ENCODE measurements around the gene POC5. TPM values are rescaled to one million over a fixed set of nuclear protein-coding genes. Genes with fewer than 3 reads are reported as not detected.

The POC5 gene
- total RNA-seq, 3 donors from 2014 or later (not counting 1 experiment from before 2014, with no cell fraction given): 12.4 to 16.6 (median 12.5) TPM

DNA sequence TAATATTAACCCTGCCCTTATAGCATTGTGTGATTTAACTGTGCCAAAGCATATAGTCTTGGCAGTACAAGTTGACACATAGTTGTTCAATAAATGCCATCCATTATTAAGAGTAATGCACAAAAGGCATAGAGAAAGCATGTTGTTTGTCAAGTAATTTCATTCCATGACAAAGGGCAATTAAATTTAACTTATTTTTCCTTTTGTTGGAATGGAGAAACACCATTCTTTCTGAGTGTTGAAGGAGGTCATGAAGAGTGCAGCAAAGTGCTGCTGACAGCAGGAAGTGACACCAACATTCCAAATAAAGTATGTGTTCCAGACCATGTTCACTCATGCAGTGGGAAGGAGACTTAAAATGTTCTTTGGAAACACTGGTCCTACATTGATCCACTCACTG is 76.8 kb downstream of the POC5 start:
- H3K27ac Mint-ChIP-seq: no peak overlapping the region
- Histone ChIP-seq H3K9me3 (ENCODE audit: control insufficient read depth, insufficient read depth, low read length) (no peaks in the 10 kb centered on the region), H3K27me3 (ENCODE audit: control insufficient read depth, insufficient read depth, low read length) (peaks cover 2% of the 10 kb centered on the region), H3K4me3 (ENCODE audit: low read length) (no peak overlapping the region), H3K36me3 (ENCODE audit: control insufficient read depth, insufficient read depth, low read length) (no peaks in the 10 kb centered on the region), H3K27ac (ENCODE audit: low read length) (no peak overlapping the region), H3K4me1 (ENCODE audit: control insufficient read depth, insufficient read depth, low read length) (no peaks in the 10 kb centered on the region)
- H3K4me1 Mint-ChIP-seq: no peaks in the 10 kb centered on the region
- intact Hi-C loops (cut with micrococcal nuclease): no loop called here
- no peak overlapping the region for H3K4me3 Mint-ChIP-seq
- H3K27me3 Mint-ChIP-seq (ENCODE audit: low read depth in 2 of 2): peaks cover 4 to 14% of the 10 kb centered on the region in 2 donors
- DNase-seq (no peak), ATAC-seq (no peak)
- TF ChIP-seq, protein P1, sequence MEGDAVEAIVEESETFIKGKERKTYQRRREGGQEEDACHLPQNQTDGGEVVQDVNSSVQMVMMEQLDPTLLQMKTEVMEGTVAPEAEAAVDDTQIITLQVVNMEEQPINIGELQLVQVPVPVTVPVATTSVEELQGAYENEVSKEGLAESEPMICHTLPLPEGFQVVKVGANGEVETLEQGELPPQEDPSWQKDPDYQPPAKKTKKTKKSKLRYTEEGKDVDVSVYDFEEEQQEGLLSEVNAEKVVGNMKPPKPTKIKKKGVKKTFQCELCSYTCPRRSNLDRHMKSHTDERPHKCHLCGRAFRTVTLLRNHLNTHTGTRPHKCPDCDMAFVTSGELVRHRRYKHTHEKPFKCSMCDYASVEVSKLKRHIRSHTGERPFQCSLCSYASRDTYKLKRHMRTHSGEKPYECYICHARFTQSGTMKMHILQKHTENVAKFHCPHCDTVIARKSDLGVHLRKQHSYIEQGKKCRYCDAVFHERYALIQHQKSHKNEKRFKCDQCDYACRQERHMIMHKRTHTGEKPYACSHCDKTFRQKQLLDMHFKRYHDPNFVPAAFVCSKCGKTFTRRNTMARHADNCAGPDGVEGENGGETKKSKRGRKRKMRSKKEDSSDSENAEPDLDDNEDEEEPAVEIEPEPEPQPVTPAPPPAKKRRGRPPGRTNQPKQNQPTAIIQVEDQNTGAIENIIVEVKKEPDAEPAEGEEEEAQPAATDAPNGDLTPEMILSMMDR (IDR thresholded peaks at IDR 0.05): no peak
- H3K36me3 Mint-ChIP-seq: no peaks in the 10 kb centered on the region
- H3K9me3 Mint-ChIP-seq: no peaks in the 10 kb centered on the region

DNA sequence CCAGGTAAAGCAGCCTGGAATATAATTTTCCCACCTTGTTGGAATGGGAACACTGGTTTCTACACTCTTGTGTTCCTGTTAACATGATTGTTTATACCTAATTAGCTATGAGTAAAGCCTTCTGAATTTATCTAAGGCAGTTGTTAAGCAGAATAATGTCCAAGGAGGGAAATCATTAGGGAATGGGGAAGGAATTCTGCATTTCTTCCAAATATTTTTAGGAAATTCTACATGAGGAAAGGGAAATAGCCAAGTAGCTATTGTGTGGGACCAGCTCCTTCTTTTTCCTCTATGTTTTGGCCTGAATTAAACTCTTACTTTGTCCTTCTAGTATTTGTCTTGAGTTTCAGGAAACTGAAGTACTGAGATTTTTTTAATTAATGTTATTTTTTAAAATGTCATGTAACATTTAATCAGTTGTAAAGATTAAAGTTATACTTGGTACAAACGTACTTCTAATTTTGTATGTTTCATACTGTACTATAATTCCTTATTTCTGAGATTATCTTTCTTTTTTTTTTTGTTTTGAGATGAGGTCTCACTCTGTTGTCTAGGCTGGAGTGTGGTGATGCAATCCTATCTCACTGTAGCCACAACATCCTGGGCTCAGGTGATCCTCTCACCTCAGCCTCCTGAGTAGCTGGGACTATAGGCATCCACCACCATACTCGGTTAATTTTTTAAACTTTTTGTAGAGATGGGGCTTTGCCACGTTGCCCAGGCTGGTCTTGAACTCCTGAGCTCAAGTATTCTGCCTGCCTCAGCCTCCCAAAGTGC is 77.5 kb downstream of the POC5 start:
- Histone ChIP-seq H3K27me3 (ENCODE audit: control insufficient read depth, insufficient read depth, low read length) (peaks cover 2% of the 10 kb centered on the region), H3K27ac (ENCODE audit: low read length) (no peak overlapping the region), H3K9me3 (ENCODE audit: control insufficient read depth, insufficient read depth, low read length) (no peaks in the 10 kb centered on the region), H3K4me3 (ENCODE audit: low read length) (no peak overlapping the region), H3K36me3 (ENCODE audit: control insufficient read depth, insufficient read depth, low read length) (no peaks in the 10 kb centered on the region), H3K4me1 (ENCODE audit: control insufficient read depth, insufficient read depth, low read length) (no peaks in the 10 kb centered on the region)
- no peaks in the 10 kb centered on the region for H3K9me3 Mint-ChIP-seq
- intact Hi-C loops (cut with micrococcal nuclease): no loop called here
- no peaks in the 10 kb centered on the region for H3K4me1 Mint-ChIP-seq
- TF ChIP-seq, protein P1 (IDR thresholded peaks at IDR 0.05): no peak
- peaks cover 4 to 14% of the 10 kb centered on the region in 2 donors for H3K27me3 Mint-ChIP-seq (ENCODE audit: low read depth in 2 of 2)
- DNase-seq (no peak), ATAC-seq (no peak)
- no peaks in the 10 kb centered on the region for H3K36me3 Mint-ChIP-seq
- H3K27ac Mint-ChIP-seq: no peak overlapping the region
- no peak overlapping the region for H3K4me3 Mint-ChIP-seq
- WGBS (ENCODE audit: insufficient coverage): 86% methylated on average over 2 of the region's 3 CpGs

DNA sequence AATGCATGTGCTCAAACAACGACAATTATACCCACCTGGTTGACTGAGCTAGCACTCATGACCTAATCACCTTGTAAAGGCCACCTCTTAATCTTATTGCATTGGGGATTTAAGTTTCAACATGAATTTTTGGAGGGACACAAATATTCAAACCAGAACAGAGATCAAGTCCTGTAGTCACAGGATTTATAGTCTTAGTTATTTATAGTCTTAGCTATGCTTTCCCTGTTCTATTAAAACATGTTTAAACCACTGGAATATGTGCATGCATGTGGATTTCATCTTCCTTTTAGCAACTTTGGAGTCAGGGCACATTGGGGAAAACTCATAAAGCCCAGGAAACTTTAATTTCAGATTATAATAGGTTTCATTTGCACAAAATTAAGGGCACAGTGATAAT is 79.3 kb downstream of the POC5 start:
- Mint-ChIP-seq H3K27ac (no peak overlapping the region), H3K36me3 (no peaks in the 10 kb centered on the region), H3K4me1 (no peaks in the 10 kb centered on the region), H3K4me3 (no peak overlapping the region), H3K27me3 (ENCODE audit: low read depth in 2 of 2) (peaks cover 4 to 14% of the 10 kb centered on the region in 2 donors), H3K9me3 (no peaks in the 10 kb centered on the region)
- no peak overlapping the region for H3K4me3 ChIP-seq (ENCODE audit: low read length)
- H3K27ac ChIP-seq (ENCODE audit: low read length): no peak overlapping the region
- no peaks in the 10 kb centered on the region for H3K36me3 ChIP-seq (ENCODE audit: control insufficient read depth, insufficient read depth, low read length)
- TF ChIP-seq, protein P1 (IDR thresholded peaks at IDR 0.05): no peak
- H3K27me3 ChIP-seq (ENCODE audit: control insufficient read depth, insufficient read depth, low read length): peaks cover 2% of the 10 kb centered on the region
- H3K4me1 ChIP-seq (ENCODE audit: control insufficient read depth, insufficient read depth, low read length): no peaks in the 10 kb centered on the region
- intact Hi-C loops (cut with micrococcal nuclease): no loop called here
- H3K9me3 ChIP-seq (ENCODE audit: control insufficient read depth, insufficient read depth, low read length): no peaks in the 10 kb centered on the region
- DNase-seq: no peak
- no peak for ATAC-seq
- WGBS (ENCODE audit: insufficient coverage): 92% methylated on average over 1 of the region's 1 CpG

DNA sequence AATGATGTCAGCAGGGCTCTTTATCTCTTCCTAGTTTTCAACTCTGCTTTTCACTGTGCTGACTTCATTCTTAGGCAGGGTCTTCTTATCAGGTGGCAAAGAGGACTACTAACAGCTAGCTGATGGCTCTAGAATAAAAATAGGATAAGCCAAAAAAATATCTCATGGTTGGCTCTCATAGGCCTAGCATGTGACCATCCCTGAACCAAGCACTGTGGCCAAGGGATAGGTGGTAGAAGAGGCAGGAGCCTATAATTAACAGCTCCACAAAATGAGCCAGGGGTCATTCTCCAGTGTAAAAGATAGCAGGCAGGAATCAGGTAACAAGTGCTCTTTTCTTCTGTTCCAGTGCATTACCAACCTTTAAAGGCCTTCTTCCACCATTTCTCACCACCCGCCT is 84.9 kb downstream of the POC5 start:
- Histone ChIP-seq H3K9me3 (ENCODE audit: control insufficient read depth, insufficient read depth, low read length) (no peaks in the 10 kb centered on the region), H3K4me1 (ENCODE audit: control insufficient read depth, insufficient read depth, low read length) (no peaks in the 10 kb centered on the region), H3K4me3 (ENCODE audit: low read length) (no peak overlapping the region), H3K36me3 (ENCODE audit: control insufficient read depth, insufficient read depth, low read length) (no peaks in the 10 kb centered on the region), H3K27me3 (ENCODE audit: control insufficient read depth, insufficient read depth, low read length) (peaks cover 2% of the 10 kb centered on the region), H3K27ac (ENCODE audit: low read length) (no peak overlapping the region)
- ATAC-seq: no peak
- WGBS (ENCODE audit: insufficient coverage): 95% methylated on average over 1 of the region's 1 CpG
- H3K4me1 Mint-ChIP-seq: no peaks in the 10 kb centered on the region
- no peak for DNase-seq
- TF ChIP-seq, protein P1 (IDR thresholded peaks at IDR 0.05): no peak
- H3K4me3 Mint-ChIP-seq: no peak overlapping the region
- intact Hi-C loops (cut with micrococcal nuclease): no loop called here
- no peaks in the 10 kb centered on the region for H3K9me3 Mint-ChIP-seq
- H3K27ac Mint-ChIP-seq: no peak overlapping the region
- H3K27me3 Mint-ChIP-seq (ENCODE audit: low read depth in 2 of 2): peaks cover 4 to 14% of the 10 kb centered on the region in 2 donors
- H3K36me3 Mint-ChIP-seq: no peaks in the 10 kb centered on the region

All from natural killer cell (primary cell).